NT2/D1 (cell line): ENCODE results near the gene RPS6KB2.
"Not testable (repeated sequence)": the region's sequence is repeated elsewhere in the genome, so short reads cannot be mapped to it uniquely, and the experiment has no call there.

Source experiments
- DNase-seq: peaks from one replicate; pipeline ENCODE4 v3.0.0-alpha.2; 2011; ENCODE audit warnings: low read depth, low spot score
- H3K27me3 ChIP-seq: 2 replicates; pipeline ENCODE4 v1.6.0; 2011; ENCODE audit warnings: mild to moderate bottlenecking; ENCODE audit not compliant: insufficient read length, insufficient read depth
- H3K36me3 ChIP-seq: 2 replicates; pipeline ENCODE4 v1.6.1; 2011; ENCODE audit warnings: mild to moderate bottlenecking, low read length, mixed read lengths; ENCODE audit not compliant: insufficient read depth, insufficient read length
- H3K4me1 ChIP-seq: 2 replicates; pipeline ENCODE4 v1.5.1; 2011; ENCODE audit not compliant: insufficient read depth, insufficient read length
- H3K4me3 ChIP-seq: 2 replicates; pipeline ENCODE4 v1.5.1; 2011; ENCODE audit warnings: low read depth; ENCODE audit not compliant: insufficient read length
- H3K9ac ChIP-seq: 2 replicates; pipeline ENCODE4 v1.6.0; 2011; ENCODE audit warnings: low read depth; ENCODE audit not compliant: insufficient read length
- H3K9me3 ChIP-seq: 2 replicates; pipeline ENCODE4 v1.5.1; 2011; ENCODE audit warnings: mild to moderate bottlenecking, low read length; ENCODE audit not compliant: insufficient read depth
- SUZ12 ChIP-seq: IDR thresholded peaks from 2 replicates; pipeline ENCODE4 v1.6.1; 2011; ENCODE audit not compliant: insufficient read length, insufficient read depth; ENCODE audit errors: extremely low read depth
- YY1 ChIP-seq: IDR thresholded peaks from 2 replicates; pipeline ENCODE4 v1.6.1; 2011; ENCODE audit not compliant: insufficient read length, insufficient read depth
- ZNF274 ChIP-seq: IDR thresholded peaks from 2 replicates; pipeline ENCODE4 v1.6.1; 2011; ENCODE audit warnings: mild to moderate bottlenecking, low read depth, low read length

RPS6KB2 gene

DNA sequence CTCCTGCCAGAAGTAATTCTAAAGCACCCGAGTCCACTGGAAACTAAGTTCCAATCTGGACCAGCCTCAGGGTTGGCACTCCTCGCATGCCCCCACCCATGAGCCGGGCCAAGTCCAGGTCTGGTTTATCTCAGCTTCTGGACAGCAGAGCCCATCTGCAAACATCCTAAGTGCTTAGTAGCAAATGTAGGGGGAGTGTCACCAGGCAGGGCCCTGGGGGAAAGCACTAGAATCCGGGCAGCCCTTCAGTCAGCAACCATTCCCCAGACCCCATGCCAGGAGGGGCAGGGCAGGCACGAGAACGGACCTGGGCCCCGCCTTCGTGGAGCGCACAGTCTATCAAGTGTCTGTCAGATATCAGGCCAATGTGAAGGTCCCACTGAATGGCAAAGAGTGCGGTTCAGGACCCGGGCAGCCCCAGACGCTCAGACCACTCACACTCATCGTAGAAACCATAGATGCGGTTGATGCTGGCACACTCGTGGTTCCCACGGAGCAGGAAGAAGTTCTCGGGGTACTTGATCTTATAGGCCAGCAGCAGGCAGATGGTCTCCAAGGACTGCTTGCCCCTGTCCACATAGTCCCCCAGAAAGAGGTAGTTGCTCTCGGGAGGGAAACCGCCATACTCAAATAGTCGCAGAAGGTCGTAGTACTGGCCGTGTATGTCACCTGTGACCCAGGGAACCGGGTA lies 27.9 kb upstream of the RPS6KB2 start:
- H3K9me3 ChIP-seq = no peaks in the 10 kb centered on the region
- peaks cover 11% of the 10 kb centered on the region for H3K27me3 ChIP-seq
- TF ChIP-seq YY1 (no peak), SUZ12 (no peak), ZNF274 (no peak)
- DNase-seq = no peak
- H3K4me3 ChIP-seq = peak overlapping the region; percentile 89
- H3K36me3 ChIP-seq = peaks cover 52% of the 10 kb centered on the region
- peaks cover 31% of the 10 kb centered on the region for H3K4me1 ChIP-seq
- peak overlapping the region; percentile 99 for H3K9ac ChIP-seq

DNA sequence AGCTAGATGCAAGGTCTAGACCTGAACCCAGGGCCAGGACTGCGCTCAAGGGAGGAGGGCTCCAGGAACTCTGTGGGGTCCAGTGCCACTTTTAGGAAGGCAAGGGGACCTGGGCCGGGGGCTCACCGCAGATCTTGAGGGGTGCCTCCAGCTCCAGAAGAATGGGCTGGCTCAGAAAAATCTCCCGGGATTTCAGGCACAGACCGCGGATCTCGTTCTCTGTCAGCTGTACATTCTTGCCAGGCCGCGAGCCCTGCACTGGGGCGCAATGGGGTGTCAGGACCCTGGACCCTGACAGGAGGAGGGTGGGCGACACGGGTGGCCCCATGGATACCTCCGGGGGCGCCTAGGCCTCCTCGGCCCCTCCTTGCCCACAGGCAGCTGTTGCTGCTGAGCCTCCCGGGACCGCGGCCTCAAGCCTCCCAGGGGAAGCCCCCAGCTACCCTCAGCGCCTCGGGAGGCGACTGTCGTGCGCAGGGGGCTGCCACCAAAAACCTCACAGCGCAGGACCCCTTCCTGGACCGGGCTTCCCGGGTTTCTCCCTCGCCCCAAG lies 27.3 kb upstream of the RPS6KB2 start:
- no peaks in the 10 kb centered on the region for H3K9me3 ChIP-seq
- H3K27me3 ChIP-seq = peaks cover 15% of the 10 kb centered on the region
- peak overlapping the region; percentile 89 for H3K4me3 ChIP-seq
- peak overlapping the region; percentile 99 for H3K9ac ChIP-seq
- peaks cover 31% of the 10 kb centered on the region for H3K4me1 ChIP-seq
- H3K36me3 ChIP-seq = peaks cover 46% of the 10 kb centered on the region
- no peak for DNase-seq
- TF ChIP-seq ZNF274 (no peak), SUZ12 (no peak), YY1 (no peak)

DNA sequence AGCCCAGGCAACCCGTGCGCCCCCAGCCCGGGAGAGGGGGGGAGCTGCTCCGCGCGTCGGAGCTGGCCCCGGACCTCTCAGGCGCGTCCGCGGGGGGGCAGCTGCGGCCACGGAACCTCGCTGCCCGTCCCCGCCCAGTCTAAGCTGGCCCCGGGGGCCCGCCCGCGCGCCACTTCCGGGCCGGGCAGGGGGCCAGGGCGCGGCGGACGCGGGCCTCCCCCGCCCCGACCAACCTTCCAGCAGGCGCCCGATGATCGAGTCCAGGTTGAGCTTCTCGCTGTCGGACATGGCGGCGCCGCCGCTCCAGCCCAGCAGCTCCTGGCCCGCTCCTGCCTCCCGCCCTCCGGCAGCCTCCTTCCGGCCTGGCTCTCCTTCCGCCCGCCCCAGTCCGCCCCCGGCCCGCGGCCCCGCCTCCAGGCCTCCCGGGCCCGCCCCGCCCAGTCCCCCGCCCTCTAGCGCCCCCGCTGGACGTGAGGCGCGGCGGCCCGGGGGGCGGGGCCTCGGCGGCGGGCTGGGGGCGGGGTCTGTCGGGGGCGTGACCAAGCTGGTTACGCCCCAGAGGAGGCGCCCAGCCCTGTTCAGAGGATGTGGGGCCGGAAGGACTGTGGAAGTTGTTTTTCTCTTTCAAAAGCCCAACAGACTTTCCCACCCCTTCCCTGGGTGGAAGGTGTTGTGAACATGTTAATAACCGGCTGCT lies 26.7 kb upstream of the RPS6KB2 start, which contains the start of gene PPP1CA:
TSS of gene PPP1CA (minus strand) at position 364 of the 697 bp plus-strand sequence. CDS start at position 288, 76 bp downstream.
- TF ChIP-seq ZNF274 (no peak), SUZ12 (no peak), YY1 (no peak)
- H3K36me3 ChIP-seq = peaks cover 40% of the 10 kb centered on the region
- peak within 1 kb of the TSS; percentile 89 for H3K4me3 ChIP-seq
- peak; percentile 89 for DNase-seq
- no peaks in the 10 kb centered on the region for H3K9me3 ChIP-seq
- H3K4me1 ChIP-seq = peaks cover 28% of the 10 kb centered on the region
- H3K9ac ChIP-seq = peak within 1 kb of the TSS; percentile 99
- H3K27me3 ChIP-seq = peaks cover 16% of the 10 kb centered on the region

DNA sequence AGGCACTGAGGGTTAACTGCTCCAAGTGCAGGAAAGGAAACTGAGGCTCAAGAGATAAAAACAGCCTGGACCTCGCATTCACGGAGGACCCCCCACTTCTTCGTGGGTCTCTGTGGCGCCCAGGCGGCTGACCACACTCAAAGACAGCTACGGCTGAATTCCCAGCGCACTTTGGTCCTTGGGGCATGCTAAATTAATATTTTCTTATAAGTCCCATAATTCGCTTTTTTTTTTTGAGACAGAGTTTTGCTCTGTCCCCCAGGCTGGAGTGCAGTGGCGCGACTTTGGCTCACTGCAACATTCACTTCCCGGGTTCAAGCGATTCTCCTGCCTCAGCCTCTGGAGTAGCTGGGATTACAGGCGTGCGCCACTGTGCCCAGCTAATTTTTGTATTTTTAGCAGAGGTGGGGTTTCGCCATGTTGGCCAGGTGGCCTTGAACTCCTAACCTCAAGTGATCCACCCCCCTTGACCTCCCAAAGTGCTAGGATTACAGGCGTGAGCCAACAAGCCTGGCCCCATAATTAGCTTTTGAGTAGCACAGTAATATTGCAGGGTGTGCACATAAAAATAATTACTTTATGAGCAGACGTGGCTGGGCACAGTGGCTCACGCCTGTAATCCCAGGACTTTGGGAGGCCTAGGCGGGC lies 26.0 kb upstream of the RPS6KB2 start:
- Histone ChIP-seq H3K27me3 (peaks cover 22% of the 10 kb centered on the region), H3K4me1 (peaks cover 28% of the 10 kb centered on the region), H3K9ac (peak overlapping the region; percentile 79), H3K36me3 (peaks cover 33% of the 10 kb centered on the region)
- H3K4me3 ChIP-seq, H3K9me3 ChIP-seq, DNase-seq: not testable (repeated sequence)

DNA sequence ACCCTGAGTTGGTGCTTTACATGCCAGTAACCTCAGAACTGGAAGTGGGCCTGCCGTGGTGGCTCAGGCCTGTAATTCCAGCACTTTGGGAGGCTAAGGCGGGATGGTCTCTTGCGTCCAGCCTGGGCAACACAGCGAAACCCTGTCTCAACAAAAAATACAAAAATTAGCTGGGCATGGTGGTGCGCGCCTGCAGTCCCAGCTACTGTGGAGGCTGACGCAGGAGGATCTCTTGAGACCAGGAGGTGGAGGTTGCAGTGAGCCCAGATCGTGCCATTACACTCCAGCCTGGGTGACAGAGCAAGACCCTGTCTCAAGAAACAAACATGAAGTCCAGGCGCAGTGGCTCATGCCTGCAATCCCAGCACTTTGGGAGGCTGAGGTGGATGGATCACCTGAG lies 25.2 kb upstream of the RPS6KB2 start:
- not testable (repeated sequence) for H3K4me3 ChIP-seq, DNase-seq, H3K9me3 ChIP-seq
- Histone ChIP-seq H3K9ac (peak overlapping the region; percentile 14), H3K27me3 (peaks cover 30% of the 10 kb centered on the region), H3K36me3 (peaks cover 25% of the 10 kb centered on the region), H3K4me1 (peaks cover 26% of the 10 kb centered on the region)

DNA sequence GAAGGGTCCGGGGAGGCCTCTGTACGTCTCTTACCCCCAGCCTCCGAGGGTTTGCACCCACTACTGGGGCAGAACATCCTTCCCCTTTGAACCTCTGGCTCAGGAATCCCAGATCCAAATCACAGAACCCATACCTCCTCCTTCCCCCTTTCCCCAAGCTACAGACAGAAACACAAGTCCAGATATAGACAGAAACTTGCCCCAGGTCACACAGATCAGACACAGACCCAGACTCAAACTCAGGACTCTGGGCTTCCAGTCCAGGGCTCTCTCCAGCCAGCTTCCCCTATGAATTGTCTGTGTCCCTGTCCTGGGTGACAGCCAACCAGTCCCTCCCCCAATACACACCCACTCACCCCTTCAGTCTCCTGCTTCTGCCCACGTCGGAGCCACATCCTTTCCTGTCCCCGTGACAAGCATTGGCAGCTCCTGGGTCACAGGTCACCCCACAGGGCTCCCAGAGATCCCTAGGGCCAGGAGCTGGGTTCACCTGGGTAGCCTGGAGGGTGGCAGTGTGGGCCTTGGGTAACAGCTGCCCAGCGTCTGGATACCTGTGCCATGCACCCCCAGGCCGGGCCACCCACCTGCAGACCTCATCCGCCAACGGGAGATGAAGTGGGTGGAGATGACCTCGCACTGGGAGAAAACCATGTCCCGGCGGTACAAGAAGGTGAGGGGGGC lies 23.6 kb upstream of the RPS6KB2 start:
- no peak for DNase-seq
- no peak for TF ChIP-seq ZNF274
- no peak for TF ChIP-seq YY1
- no peak for TF ChIP-seq SUZ12
- peaks cover 10% of the 10 kb centered on the region for H3K36me3 ChIP-seq
- H3K27me3 ChIP-seq = peaks cover 34% of the 10 kb centered on the region
- H3K9ac ChIP-seq = peak overlapping the region; percentile 23
- no peak overlapping the region for H3K4me3 ChIP-seq
- peaks cover 32% of the 10 kb centered on the region for H3K4me1 ChIP-seq
- no peaks in the 10 kb centered on the region for H3K9me3 ChIP-seq

DNA sequence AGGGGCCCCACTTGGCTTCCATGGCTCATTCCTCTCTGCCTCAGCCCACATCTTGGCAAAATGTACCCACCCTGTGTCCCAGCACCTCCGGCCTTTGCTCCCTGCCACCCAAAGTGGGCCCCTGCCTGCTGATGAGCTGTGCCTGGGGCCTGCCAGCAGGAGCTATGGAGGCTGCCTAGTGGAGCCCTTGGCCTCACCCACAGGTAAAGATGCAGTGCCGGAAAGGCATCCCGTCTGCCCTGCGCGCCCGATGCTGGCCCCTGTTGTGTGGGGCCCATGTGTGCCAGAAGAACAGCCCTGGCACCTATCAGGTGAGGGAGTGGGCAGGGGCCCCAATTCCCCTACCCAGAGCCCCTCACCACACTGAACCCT lies 23.1 kb upstream of the RPS6KB2 start:
- Histone ChIP-seq H3K36me3 (peaks cover 6% of the 10 kb centered on the region), H3K27me3 (peaks cover 34% of the 10 kb centered on the region), H3K4me1 (peaks cover 36% of the 10 kb centered on the region), H3K4me3 (no peak overlapping the region), H3K9me3 (no peaks in the 10 kb centered on the region), H3K9ac (no peak overlapping the region)
- TF ChIP-seq YY1 = no peak
- TF ChIP-seq ZNF274 = no peak
- no peak for TF ChIP-seq SUZ12
- DNase-seq = no peak
